Tibial nerve (tissue), 4 donors: Measurements from ENCODE around the gene SLC7A7. TPM values are rescaled to one million over a fixed set of nuclear protein-coding genes. Genes with fewer than 3 reads are reported as not detected.

Source experiments
- DNase-seq, 2 donors: peaks; one replicate each; pipeline ENCODE4 v3.0.0-alpha.2; 2019; ENCODE audit warnings: low spot score in 2 of 2
- H3K27ac ChIP-seq, 4 donors: fragments of 200-600 bp; sonication (generic) in 3 of 4; one replicate each; pipeline ENCODE4 v1.5.1; 2017 to 2019; ENCODE audit warnings: mild to moderate bottlenecking in 1 of 4
- H3K27me3 ChIP-seq, 2 donors: fragments of 200-600 bp; sonication (generic) in 1 of 2; one replicate each; pipeline versions ENCODE4 v1.5.1 to v1.6.0; 2017 to 2019
- H3K36me3 ChIP-seq, 3 donors: fragments of 200-600 bp; sonication (generic); one replicate each; pipeline ENCODE4 v1.5.1; 2018 to 2019
- H3K4me1 ChIP-seq, 4 donors: fragments of 200-600 bp; sonication (generic) in 3 of 4; one replicate each; pipeline ENCODE4 v1.5.1; 2017 to 2019
- H3K4me3 ChIP-seq, 4 donors: fragments of 200-600 bp; sonication (generic) in 3 of 4; one replicate each; pipeline ENCODE4 v1.5.1; 2017 to 2019; ENCODE audit warnings: mild to moderate bottlenecking in 1 of 4, moderate library complexity in 1 of 4
- H3K9me3 ChIP-seq, 4 donors: fragments of 200-600 bp; sonication (generic) in 3 of 4; one replicate each; pipeline ENCODE4 v1.5.1; 2017 to 2019
- EP300 ChIP-seq, 2 donors: sonication (generic); formaldehyde crosslinking; IDR thresholded peaks; one replicate each; pipeline ENCODE4 v1.6.1; 2017; ENCODE audit warnings: antibody characterized with exemption in 2 of 2, mild to moderate bottlenecking in 1 of 2
- POLR2A ChIP-seq, 2 donors: fragments of 450-650 bp; IDR thresholded peaks; one replicate each; pipeline ENCODE4 v1.6.1; 2017; ENCODE audit warnings: antibody characterized with exemption in 2 of 2, mild to moderate bottlenecking in 2 of 2, moderate library complexity in 2 of 2
- WGBS, 2 donors: methylation state at CpG; one replicate each; pipeline ENCODE4 v1.1.5; 2018; 5-methylcytosine and 5-hydroxymethylcytosine counted together
- total RNA-seq, 4 donors: library from RNA; depleted of rRNA; stranded (reverse); fragments of >200 nt; gene quantifications; one replicate each; pipeline ENCODE4 v1.1.0, GENCODE V29; 2016
- TF ChIP-seq, protein P1 (sequence below), 5 experiments: fragments of 200-600 bp in 3 of 5; fragments of 450-650 bp in 2 of 5; sonication (generic) in 3 of 5; IDR thresholded peaks; one replicate each; pipeline ENCODE4 v1.5.1; 2016 to 2019; ENCODE audit warnings: antibody characterized with exemption in 5 of 5, mild to moderate bottlenecking in 3 of 5, moderate library complexity in 2 of 5

Gene SLC7A7
- total RNA-seq, 4 donors from 2014 or later: 8.4 to 39.8 (median 19.0) TPM

DNA sequence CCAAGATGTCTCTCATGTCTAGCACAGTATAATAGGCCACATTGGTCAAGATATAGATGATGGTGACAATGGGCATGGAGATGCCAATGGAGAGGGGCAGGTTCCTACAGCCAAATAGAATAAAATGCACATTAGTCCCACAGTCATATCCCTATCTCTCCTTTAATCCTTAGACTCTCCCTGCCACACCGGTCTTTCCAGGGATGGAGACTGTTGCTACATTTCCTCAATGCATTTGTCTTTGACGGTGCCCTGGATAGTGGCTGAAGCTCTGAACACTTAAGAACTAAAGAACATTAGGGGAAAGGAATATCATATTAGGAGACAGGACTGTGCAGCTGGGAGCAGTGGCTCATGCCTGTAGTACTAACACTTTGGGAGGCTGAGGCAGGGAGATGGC, 39.0 kb downstream of the SLC7A7 start:
- Histone ChIP-seq H3K27me3 (no peaks in the 10 kb centered on the region), H3K4me3 (no peak overlapping the region), H3K27ac (no peak overlapping the region), H3K9me3 (no peaks in the 10 kb centered on the region), H3K36me3 (peaks cover 2 to 44% (median 8%) of the 10 kb centered on the region in 3 donors), H3K4me1 (peaks cover 0 to 11% (median 0%) of the 10 kb centered on the region in 4 donors)
- 95% methylated on average over 2 of the region's 2 CpGs for WGBS, 2 donors
- TF ChIP-seq EP300 (IDR thresholded peaks at IDR 0.05): no peak
- TF ChIP-seq, protein P1, sequence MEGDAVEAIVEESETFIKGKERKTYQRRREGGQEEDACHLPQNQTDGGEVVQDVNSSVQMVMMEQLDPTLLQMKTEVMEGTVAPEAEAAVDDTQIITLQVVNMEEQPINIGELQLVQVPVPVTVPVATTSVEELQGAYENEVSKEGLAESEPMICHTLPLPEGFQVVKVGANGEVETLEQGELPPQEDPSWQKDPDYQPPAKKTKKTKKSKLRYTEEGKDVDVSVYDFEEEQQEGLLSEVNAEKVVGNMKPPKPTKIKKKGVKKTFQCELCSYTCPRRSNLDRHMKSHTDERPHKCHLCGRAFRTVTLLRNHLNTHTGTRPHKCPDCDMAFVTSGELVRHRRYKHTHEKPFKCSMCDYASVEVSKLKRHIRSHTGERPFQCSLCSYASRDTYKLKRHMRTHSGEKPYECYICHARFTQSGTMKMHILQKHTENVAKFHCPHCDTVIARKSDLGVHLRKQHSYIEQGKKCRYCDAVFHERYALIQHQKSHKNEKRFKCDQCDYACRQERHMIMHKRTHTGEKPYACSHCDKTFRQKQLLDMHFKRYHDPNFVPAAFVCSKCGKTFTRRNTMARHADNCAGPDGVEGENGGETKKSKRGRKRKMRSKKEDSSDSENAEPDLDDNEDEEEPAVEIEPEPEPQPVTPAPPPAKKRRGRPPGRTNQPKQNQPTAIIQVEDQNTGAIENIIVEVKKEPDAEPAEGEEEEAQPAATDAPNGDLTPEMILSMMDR (IDR thresholded peaks at IDR 0.05): no peak
- no peak for DNase-seq

DNA sequence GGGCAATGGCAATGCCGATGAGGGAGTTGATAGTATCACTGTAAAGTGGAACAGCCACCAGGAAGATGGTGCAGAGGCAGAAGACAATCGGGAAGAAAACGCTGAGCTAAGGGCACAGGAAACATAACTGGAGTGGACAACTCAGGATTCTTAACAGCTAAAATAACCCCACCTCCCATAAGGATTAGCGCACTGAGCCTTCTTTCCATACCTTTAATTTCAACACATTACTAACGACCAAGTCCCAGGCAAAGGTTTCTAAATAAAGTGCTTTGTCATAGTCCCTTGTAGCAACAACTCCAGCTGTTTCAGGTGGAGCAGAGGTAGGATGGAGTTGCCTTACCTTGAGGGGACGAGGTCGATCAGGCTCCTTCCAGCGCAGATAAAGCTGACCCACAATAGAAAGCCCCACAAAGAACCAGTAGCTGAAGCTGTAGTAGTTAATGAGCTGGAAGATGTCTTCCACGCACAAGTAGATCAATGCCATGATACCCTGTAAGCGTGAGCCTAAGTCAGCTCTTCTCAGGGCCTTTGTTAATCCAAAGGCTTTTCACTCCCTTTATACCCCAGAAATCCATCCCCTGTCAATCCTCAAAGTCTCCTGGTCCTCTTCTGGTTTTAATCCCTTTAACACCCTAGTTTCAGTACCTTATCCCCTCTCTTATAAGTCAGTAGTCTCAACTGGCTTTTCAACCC, 41.1 kb downstream of the SLC7A7 start:
- DNase-seq: no peak
- H3K27me3 ChIP-seq: no peaks in the 10 kb centered on the region
- 88 to 92% methylated on average over 10 of the region's 10 CpGs for WGBS, 2 donors
- peaks cover 9 to 64% (median 25%) of the 10 kb centered on the region in 3 donors for H3K36me3 ChIP-seq
- no peaks in the 10 kb centered on the region for H3K9me3 ChIP-seq
- no peak overlapping the region for H3K4me3 ChIP-seq
- H3K4me1 ChIP-seq: peaks cover 0 to 5% (median 0%) of the 10 kb centered on the region in 4 donors
- no peak for TF ChIP-seq EP300 (IDR thresholded peaks at IDR 0.05)
- H3K27ac ChIP-seq: no peak overlapping the region

DNA sequence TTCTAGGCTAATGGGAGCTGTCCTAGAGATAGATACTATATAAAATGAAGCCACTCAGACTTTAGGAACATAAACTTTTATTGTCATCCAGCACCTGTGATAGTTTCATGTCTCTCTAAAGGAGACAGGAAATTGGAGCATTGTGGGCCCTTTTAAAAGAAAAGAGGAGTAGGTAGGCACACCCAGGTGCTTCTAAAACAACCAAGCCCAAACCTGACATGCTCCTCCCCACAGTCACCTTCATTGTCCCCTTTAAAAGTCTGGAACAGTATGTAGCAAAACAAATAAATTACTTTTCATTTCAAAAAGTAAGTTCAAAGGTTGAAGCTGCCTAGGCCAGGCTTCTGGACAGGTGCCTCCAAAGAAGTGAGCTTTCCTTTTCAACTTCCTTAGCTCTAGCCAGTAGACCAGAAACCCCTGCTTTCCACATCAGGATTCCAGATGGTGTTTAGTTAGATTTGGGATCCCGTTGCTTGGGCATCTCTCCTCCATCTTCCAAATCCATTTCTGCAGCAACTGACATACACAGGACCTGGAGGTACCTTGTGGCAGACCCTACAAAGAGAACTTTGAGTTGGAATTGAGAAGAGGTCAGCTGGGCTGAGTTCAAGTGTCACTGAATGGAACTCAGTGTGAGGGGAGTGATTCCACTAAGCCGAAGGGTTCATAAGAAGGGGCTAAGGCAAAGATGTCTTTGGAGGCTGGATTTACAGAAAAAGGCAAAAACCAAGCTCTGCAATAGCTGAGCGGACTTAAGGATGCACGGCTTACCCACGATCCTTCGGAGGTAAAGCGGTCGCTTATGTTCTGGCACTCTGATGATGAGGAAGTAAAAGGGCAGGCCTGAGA, 41.8 kb downstream of the SLC7A7 start:
- H3K9me3 ChIP-seq: no peaks in the 10 kb centered on the region
- no peaks in the 10 kb centered on the region for H3K27me3 ChIP-seq
- 95% methylated on average over 8 of the region's 8 CpGs for WGBS, 2 donors
- H3K4me1 ChIP-seq: peaks cover 0 to 13% (median under 1%) of the 10 kb centered on the region in 4 donors
- no peak overlapping the region for H3K27ac ChIP-seq
- DNase-seq: no peak
- TF ChIP-seq POLR2A (IDR thresholded peaks at IDR 0.05): no peak
- TF ChIP-seq, protein P1 (IDR thresholded peaks at IDR 0.05): no peak
- no peak for TF ChIP-seq EP300 (IDR thresholded peaks at IDR 0.05)
- no peak overlapping the region for H3K4me3 ChIP-seq
- peaks cover 9 to 72% (median 25%) of the 10 kb centered on the region in 3 donors for H3K36me3 ChIP-seq

DNA sequence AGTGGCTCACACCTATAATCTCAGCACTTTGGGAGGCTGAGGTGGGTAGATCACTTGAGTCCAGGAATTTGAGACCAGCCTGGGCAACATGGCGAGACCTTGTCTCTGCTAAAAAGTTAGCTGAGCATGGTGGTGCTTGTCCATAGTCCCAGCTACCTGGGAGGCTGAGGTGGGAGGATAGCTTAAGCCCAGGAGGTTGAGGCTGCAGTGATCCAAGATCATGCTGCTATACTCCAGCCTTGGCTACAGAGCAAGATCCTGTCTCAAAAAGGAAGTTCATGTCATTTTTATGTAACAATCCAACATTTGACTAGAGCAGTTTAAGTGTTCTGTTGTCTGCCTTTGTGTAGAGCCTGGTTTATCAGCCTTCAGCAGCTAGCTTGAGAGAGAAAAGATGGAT, 42.5 kb downstream of the SLC7A7 start:
- DNase-seq: no peak
- H3K27me3 ChIP-seq: no peaks in the 10 kb centered on the region
- no peak for TF ChIP-seq EP300 (IDR thresholded peaks at IDR 0.05)
- TF ChIP-seq, protein P1 (IDR thresholded peaks at IDR 0.05): no peak
- no peak for TF ChIP-seq POLR2A (IDR thresholded peaks at IDR 0.05)
- H3K4me1 ChIP-seq: peaks cover 0 to 20% (median 7%) of the 10 kb centered on the region in 4 donors
- H3K36me3 ChIP-seq: peaks cover 9 to 78% (median 25%) of the 10 kb centered on the region in 3 donors
- no peak overlapping the region for H3K4me3 ChIP-seq
- H3K27ac ChIP-seq: no peak overlapping the region
- H3K9me3 ChIP-seq: no peaks in the 10 kb centered on the region
- WGBS, 2 donors: 95 to 100% methylated on average over 1 of the region's 1 CpG

DNA sequence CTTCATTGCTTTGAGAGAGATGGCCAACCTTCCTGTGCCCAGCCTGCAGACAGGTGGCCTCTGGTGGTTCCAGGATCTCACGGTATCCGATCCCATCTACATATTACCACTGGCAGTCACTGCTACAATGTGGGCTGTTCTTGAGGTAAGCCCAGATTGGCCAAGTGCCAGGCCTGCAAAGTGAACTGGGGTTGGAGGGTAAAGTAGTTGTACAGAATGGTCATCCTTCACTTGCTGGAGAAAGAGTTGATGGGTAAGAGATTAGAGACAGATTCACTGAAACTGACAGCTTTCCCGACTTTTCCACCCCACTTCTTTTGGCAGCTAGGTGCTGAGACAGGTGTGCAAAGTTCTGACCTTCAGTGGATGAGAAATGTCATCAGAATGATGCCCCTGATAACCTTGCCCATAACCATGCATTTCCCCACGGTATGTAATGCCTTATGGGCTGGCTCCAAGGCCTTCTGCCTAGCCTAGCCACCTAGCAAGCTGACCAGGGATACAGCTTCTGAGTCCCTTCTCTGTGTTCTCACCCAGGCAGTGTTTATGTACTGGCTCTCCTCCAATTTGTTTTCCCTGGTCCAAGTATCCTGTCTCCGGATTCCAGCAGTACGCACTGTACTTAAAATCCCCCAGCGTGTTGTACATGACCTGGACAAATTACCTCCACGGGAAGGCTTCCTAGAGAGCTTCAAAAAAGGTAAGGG, 44.6 kb downstream of the SLC7A7 start:
- H3K4me1 ChIP-seq: peaks cover 0 to 33% (median 15%) of the 10 kb centered on the region in 4 donors
- H3K9me3 ChIP-seq: no peaks in the 10 kb centered on the region
- peaks cover 9 to 78% (median 25%) of the 10 kb centered on the region in 3 donors for H3K36me3 ChIP-seq
- no peak overlapping the region for H3K27ac ChIP-seq
- no peak for DNase-seq
- TF ChIP-seq POLR2A (IDR thresholded peaks at IDR 0.05) (no peak), EP300 (IDR thresholded peaks at IDR 0.05) (no peak)
- 91 to 95% methylated on average over 8 of the region's 8 CpGs for WGBS, 2 donors
- H3K4me3 ChIP-seq: no peak overlapping the region
- H3K27me3 ChIP-seq: no peaks in the 10 kb centered on the region
